PC-3 (cell line): ENCODE results near the gene ICE2.

ENCODE experiments used
- EZH2 ChIP-seq: fragments of 300-600 bp; sonication (generic); IDR thresholded peaks from one replicate; pipeline ENCODE4 v1.6.1; 2017; ENCODE audit warnings: antibody characterized with exemption, mild to moderate bottlenecking, low read length; ENCODE audit not compliant: unreplicated experiment
- EZH2phosphoT487 ChIP-seq: fragments of 300-600 bp; sonication (generic); IDR thresholded peaks from 2 replicates; pipeline ENCODE4 v1.6.1; 2018; ENCODE audit warnings: mild to moderate bottlenecking, antibody characterized with exemption, low read length, borderline replicate concordance
- TF ChIP-seq, protein P1 (sequence below): fragments of 300-600 bp; sonication (generic); conservative IDR thresholded peaks from 2 replicates; pipeline ENCODE4 v1.5.1; 2017; ENCODE audit warnings: antibody characterized with exemption, low read depth, mild to moderate bottlenecking, low read length

DNA sequence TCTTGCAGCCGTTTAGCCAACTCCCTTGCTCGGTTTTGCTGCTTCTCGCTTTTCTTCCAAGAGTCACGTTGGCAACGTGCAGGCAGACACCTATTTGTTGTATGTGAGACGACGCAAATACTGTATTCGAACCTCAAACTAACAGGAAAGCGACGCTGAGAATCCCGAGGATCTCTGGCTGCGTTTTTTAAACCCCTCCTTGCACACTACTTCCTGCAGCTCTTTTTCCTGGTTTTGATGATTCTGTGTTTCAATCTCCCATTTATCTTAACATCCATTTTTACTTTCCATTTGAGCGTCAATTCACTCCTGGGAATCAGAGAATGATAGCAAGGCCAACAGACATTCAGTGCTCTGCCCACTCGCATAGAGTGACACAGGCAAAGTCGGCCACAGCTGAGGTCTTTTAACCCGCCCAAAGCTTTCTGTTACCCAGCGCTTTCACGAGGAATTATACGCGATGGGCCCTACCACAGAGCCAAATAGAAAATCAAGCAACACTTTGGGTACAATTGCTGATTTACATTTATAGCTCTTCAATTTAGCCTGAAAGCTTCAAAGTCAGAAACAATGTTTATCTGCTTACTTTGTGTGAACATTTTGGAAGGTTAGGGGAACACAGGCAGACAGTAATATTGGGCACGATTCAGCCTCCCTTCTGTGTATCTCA, 79.6 kb downstream of the ICE2 start:
- TF ChIP-seq, protein P1, sequence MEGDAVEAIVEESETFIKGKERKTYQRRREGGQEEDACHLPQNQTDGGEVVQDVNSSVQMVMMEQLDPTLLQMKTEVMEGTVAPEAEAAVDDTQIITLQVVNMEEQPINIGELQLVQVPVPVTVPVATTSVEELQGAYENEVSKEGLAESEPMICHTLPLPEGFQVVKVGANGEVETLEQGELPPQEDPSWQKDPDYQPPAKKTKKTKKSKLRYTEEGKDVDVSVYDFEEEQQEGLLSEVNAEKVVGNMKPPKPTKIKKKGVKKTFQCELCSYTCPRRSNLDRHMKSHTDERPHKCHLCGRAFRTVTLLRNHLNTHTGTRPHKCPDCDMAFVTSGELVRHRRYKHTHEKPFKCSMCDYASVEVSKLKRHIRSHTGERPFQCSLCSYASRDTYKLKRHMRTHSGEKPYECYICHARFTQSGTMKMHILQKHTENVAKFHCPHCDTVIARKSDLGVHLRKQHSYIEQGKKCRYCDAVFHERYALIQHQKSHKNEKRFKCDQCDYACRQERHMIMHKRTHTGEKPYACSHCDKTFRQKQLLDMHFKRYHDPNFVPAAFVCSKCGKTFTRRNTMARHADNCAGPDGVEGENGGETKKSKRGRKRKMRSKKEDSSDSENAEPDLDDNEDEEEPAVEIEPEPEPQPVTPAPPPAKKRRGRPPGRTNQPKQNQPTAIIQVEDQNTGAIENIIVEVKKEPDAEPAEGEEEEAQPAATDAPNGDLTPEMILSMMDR, result no peak
- TF ChIP-seq EZH2phosphoT487 (no peak), EZH2 (no peak)
